K562 (cell line): Measurements from ENCODE around the gene ELMOD2. TPM values are rescaled to one million over a fixed set of nuclear protein-coding genes. Genes with fewer than 3 reads are reported as not detected.

Experiments
- COPS2 ChIP-seq: fragments of 450-650 bp; conservative IDR thresholded peaks from 2 replicates; pipeline ENCODE4 v1.6.1; 2016; ENCODE audit warnings: mild to moderate bottlenecking, moderate library complexity
- CREB3L1 ChIP-seq: fragments of 450-650 bp; IDR thresholded peaks from 2 replicates; pipeline ENCODE4 v1.6.1; 2014; ENCODE audit warnings: low read depth, mild to moderate bottlenecking, moderate library complexity, borderline replicate concordance
- FOSL1 ChIP-seq: fragments of 200-800 bp; sonication (Bioruptor generic); conservative IDR thresholded peaks from 2 replicates; pipeline ENCODE4 v1.6.1; 2016; ENCODE audit warnings: missing genetic modification characterization, missing compliant biosample characterization
- FOXJ2 ChIP-seq: fragments of 200-800 bp; sonication (Bioruptor generic); IDR thresholded peaks from 2 replicates; pipeline ENCODE4 v1.6.1; 2016; ENCODE audit warnings: missing genetic modification characterization, missing compliant biosample characterization
- HNRNPUL1 ChIP-seq: fragments of 200-400 bp; formaldehyde crosslinking; IDR thresholded peaks from 2 replicates; pipeline ENCODE4 v1.6.1; 2017; ENCODE audit warnings: low read length
- KDM2B ChIP-seq: fragments of 250-450 bp; sonication (Bioruptor Pico); IDR thresholded peaks from 2 replicates; pipeline ENCODE4 v1.8.0; 2021; ENCODE audit warnings: mild to moderate bottlenecking, moderate library complexity
- NFRKB ChIP-seq: fragments of 450-650 bp; IDR thresholded peaks from 2 replicates; pipeline ENCODE4 v1.6.1; 2016; ENCODE audit warnings: low read depth
- NUFIP1 ChIP-seq: fragments of 450-650 bp; IDR thresholded peaks from 2 replicates; pipeline ENCODE4 v1.6.1; 2018; ENCODE audit not compliant: partially characterized antibody
- POLR2G ChIP-seq: fragments of 200-400 bp; formaldehyde crosslinking; IDR thresholded peaks from 2 replicates; pipeline ENCODE4 v1.6.1; 2017; ENCODE audit warnings: low read depth, mild to moderate bottlenecking, antibody characterized with exemption, low read length, moderate library complexity
- POLR2H ChIP-seq: IDR thresholded peaks from 2 replicates; pipeline ENCODE4 v1.6.1; 2016; ENCODE audit warnings: missing genetic modification characterization, low read depth, mild to moderate bottlenecking, control low read depth, missing compliant biosample characterization, moderate library complexity
- RBM22 ChIP-seq: fragments of 200-400 bp; formaldehyde crosslinking; IDR thresholded peaks from 2 replicates; pipeline ENCODE4 v1.6.1; 2018; ENCODE audit warnings: low read length, low read depth; ENCODE audit not compliant: poor library complexity, severe bottlenecking
- SOX6 ChIP-seq: fragments of 450-650 bp; IDR thresholded peaks from 2 replicates; pipeline ENCODE4 v1.6.1; 2014; ENCODE audit warnings: mild to moderate bottlenecking
- SPI1 ChIP-seq: IDR thresholded peaks from 2 replicates; pipeline ENCODE4 v1.6.1; 2011; ENCODE audit warnings: low read depth, low read length, control low read depth, borderline replicate concordance
- TEAD4 ChIP-seq, 2 experiments: sonication (generic) in 1 of 2; formaldehyde crosslinking in 1 of 2; IDR thresholded peaks; 2 replicates each; pipeline versions ENCODE4 v1.6.1 to v1.8.0; 2012 to 2022; ENCODE audit warnings: borderline replicate concordance in 1 of 2, inconsistent platforms in 1 of 2, low read length in 1 of 2, mild to moderate bottlenecking in 1 of 2, missing genetic modification reagents in 1 of 2
- TFE3 ChIP-seq: fragments of 450-650 bp; formaldehyde crosslinking; IDR thresholded peaks from 2 replicates; pipeline ENCODE4 v1.4.0; 2020; ENCODE audit warnings: mild to moderate bottlenecking, mixed read lengths
- ZBTB2 ChIP-seq: fragments of 450-650 bp; IDR thresholded peaks from 2 replicates; pipeline ENCODE4 v1.6.1; 2016; ENCODE audit warnings: antibody characterized with exemption
- ZBTB43 ChIP-seq: sonication (generic); formaldehyde crosslinking; IDR thresholded peaks from 2 replicates; pipeline ENCODE4 v1.8.0; 2023; ENCODE audit warnings: mild to moderate bottlenecking, missing genetic modification reagents
- ZC3H11A ChIP-seq: IDR thresholded peaks from 2 replicates; pipeline ENCODE4 v1.6.1; 2012; ENCODE audit warnings: low read depth, low read length, improper control_type of control experiment
- ZHX1 ChIP-seq: fragments of 150-350 bp; conservative IDR thresholded peaks from 2 replicates; pipeline ENCODE4 v1.6.1; 2014; ENCODE audit warnings: low read length
- ZNF197 ChIP-seq: fragments of 200-800 bp; sonication (Bioruptor generic); IDR thresholded peaks from 2 replicates; pipeline ENCODE4 v1.6.1; 2016; ENCODE audit warnings: low read depth, missing genetic modification characterization, missing compliant biosample characterization
- ZNF57 ChIP-seq: fragments of 450-650 bp; formaldehyde crosslinking; IDR thresholded peaks from 2 replicates; pipeline ENCODE4 v1.4.0; 2020; ENCODE audit warnings: mild to moderate bottlenecking, moderate library complexity
- polyA plus RNA-seq, 8 experiments: library from polyadenylated mRNA; depleted of rRNA in 4 of 8; stranded (reverse) in 5 of 8; unstranded in 3 of 8; fragments of >200 nt; fragmentation: Nextera tagmentation in 2 of 8; fragmentation: Illumina TruSeq in 1 of 8; extraction: Ambion mirVana in 2 of 8; extraction: Trizol in 1 of 8; gene quantifications; 2 replicates each; pipeline versions ENCODE4 v1.2.1 to v1.2.3, GENCODE V29; 2011 to 2014; ENCODE audit warnings: inconsistent platforms in 1 of 8, missing spikeins in 1 of 8
- total RNA-seq, 7 experiments: library from RNA; depleted of rRNA in 6 of 7; stranded (reverse); fragments of >200 nt in 6 of 7; fragmentation: Illumina TruSeq in 2 of 7; extraction: Trizol in 2 of 7; gene quantifications; 2 replicates each; pipeline versions ENCODE4 v1.2.1 to v1.2.3, GENCODE V29; 2011 to 2021; ENCODE audit warnings: low replicate concordance in 1 of 7

The ELMOD2 gene
- total and polyA plus RNA-seq, 9 of the 15 experiments (the other 6 are each of a cell fraction or from before 2014, with no cell fraction given), result 11.0 to 23.3 (median 14.3) TPM

- peak; percentile 50; the same call in 1 of the 2 replicates for TF ChIP-seq FOSL1 (tag)
- no peak for TF ChIP-seq CREB3L1
- peak; percentile 93 for TF ChIP-seq SOX6
- no peak for TF ChIP-seq NFRKB
- TF ChIP-seq FOXJ2 (tag), result no peak
- peak; percentile 92 for TF ChIP-seq TEAD4 (IDR thresholded peaks at IDR 0.05; ENCODE audit: low read length)
- no peak for TF ChIP-seq TEAD4 (CRISPR knock-in tag; IDR thresholded peaks at IDR 0.05; ENCODE audit: borderline replicate concordance)
- TF ChIP-seq SPI1, result peak; percentile 99
- no peak for TF ChIP-seq KDM2B (CRISPR knock-in tag)
- TF ChIP-seq POLR2G, result no peak
- TF ChIP-seq ZBTB2, result peak; percentile 80; the same call in 1 of the 2 replicates
- TF ChIP-seq HNRNPUL1, result no peak
- TF ChIP-seq ZNF197, result no peak
- no peak for TF ChIP-seq RBM22
- no peak for TF ChIP-seq ZC3H11A
- no peak for TF ChIP-seq COPS2
- TF ChIP-seq ZHX1, result no peak
- no peak for TF ChIP-seq NUFIP1
- TF ChIP-seq ZNF57 (CRISPR knock-in tag), result no peak
- no peak for TF ChIP-seq TFE3 (CRISPR knock-in tag)
- TF ChIP-seq ZBTB43 (CRISPR knock-in tag), result no peak
- TF ChIP-seq POLR2H, result no peak
These were observed 5.5 kb downstream of the ELMOD2 start (continued) for GRCh38 chr4:140529434-140529833.
